Measurements from ENCODE around the gene HEATR5A. TPM values are rescaled to one million over a fixed set of nuclear protein-coding genes. Genes with fewer than 3 reads are reported as not detected.
"Not testable (repeated sequence)": the region's sequence is repeated elsewhere in the genome, so short reads cannot be mapped to it uniquely, and the experiment has no call there.

Gene HEATR5A
- 10 to 100 TPM in 7 of 8 experiments, 1 to 10 TPM in 1; 9.2 to 54.6 (median 22.9) TPM for total RNA-seq

GRCh38 chr14:31420319-31421111 is at the start of gene HEATR5A:
TSS of gene HEATR5A (minus strand) at chr14:31420550. CDS start at chr14:31402975, 17,575 bp downstream.
- H3K27ac ChIP-seq = peak within 1 kb of the TSS; percentile 4 to 63

DNA sequence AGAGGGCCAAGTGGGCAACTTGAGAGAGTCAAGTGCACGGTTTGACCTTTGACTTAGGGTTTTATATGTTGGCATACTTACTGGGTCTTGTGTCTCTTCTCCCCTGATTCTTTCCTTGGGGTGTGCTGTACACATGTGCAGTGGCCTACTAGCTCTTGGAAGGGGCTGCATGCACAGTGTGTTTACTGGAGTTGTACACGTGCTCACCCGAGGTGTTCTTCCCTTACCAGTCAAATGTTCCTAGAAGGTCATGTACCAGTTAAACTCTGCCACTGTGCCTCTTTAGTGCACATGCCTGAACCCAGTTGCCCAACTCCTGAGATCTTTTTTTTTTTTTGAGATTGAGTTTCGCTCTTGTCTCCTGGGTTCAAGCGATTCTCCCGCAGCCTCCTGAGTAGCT is 46.2 kb upstream of the HEATR5A start:
- H3K27ac ChIP-seq = no peak overlapping the region
- no peak for ATAC-seq (replicated peaks in 6 of 8)
- no peak overlapping the region for H3K4me3 ChIP-seq
- in situ Hi-C loops (cut with MboI; ENCODE audit: low pct_unique_long_range_greater_than_20kb in 2 of 9, low sequenced_read_pairs in 9 of 9, unreplicated experiment in 9 of 9) = no loop called here
- H3K4me1 ChIP-seq (replicated peaks in 1 of 2) = peaks cover 0 to 3% of the 10 kb centered on the region in 2 donors
- 43 to 100% (median 72%) methylated on average over 1 to 5 of the region's 6 CpGs; no CpG with 5 or more reads in 3 of the 10 experiments for WGBS, 10 experiments

More at GRCh38 chr14:31420319-31421111, at the start of gene HEATR5A:
- H3K4me1 ChIP-seq (replicated peaks in 1 of 2) = peaks cover 0 to 3% of the 10 kb centered on the region in 2 donors
- 0 to 52% (median 10%) methylated on average over 1 to 21 of the region's 56 CpGs; no CpG with 5 or more reads in 3 of the 10 experiments for WGBS, 10 experiments
- in situ Hi-C loops (cut with MboI; ENCODE audit: low pct_unique_long_range_greater_than_20kb in 2 of 9, low sequenced_read_pairs in 9 of 9, unreplicated experiment in 9 of 9) = no loop called here
- ATAC-seq (replicated peaks in 6 of 8) = peak; percentile 90 to 98 (median 96)
- peak within 1 kb of the TSS; percentile 68 to 97 (median 77) for H3K4me3 ChIP-seq

GRCh38 chr14:31465111-31465510 is 44.8 kb upstream of the HEATR5A start:
- in situ Hi-C loops (cut with MboI; ENCODE audit: low pct_unique_long_range_greater_than_20kb in 2 of 9, low sequenced_read_pairs in 9 of 9, unreplicated experiment in 9 of 9) = no loop called here
- peak in 3 of 8 experiments; percentile 20 to 30 (median 21) for ATAC-seq (replicated peaks in 6 of 8)
- H3K4me1 ChIP-seq (replicated peaks in 1 of 2) = peaks cover 0 to 3% of the 10 kb centered on the region in 2 donors
- H3K27ac ChIP-seq = no peak overlapping the region
- no peak overlapping the region for H3K4me3 ChIP-seq

- peaks cover 9 to 11% of the 10 kb centered on the region in 2 donors for H3K4me1 ChIP-seq (replicated peaks in 1 of 2)
- H3K4me3 ChIP-seq; ATAC-seq (replicated peaks in 6 of 8); in situ Hi-C loops (cut with MboI; ENCODE audit: low pct_unique_long_range_greater_than_20kb in 2 of 9, low sequenced_read_pairs in 9 of 9, unreplicated experiment in 9 of 9); H3K27ac ChIP-seq: not testable (repeated sequence)
- 40 to 100% (median 82%) methylated on average over 1 to 2 of the region's 2 CpGs; no CpG with 5 or more reads in 3 of the 10 experiments for WGBS, 10 experiments
Measured at GRCh38 chr14:31462450-31462849, 42.1 kb upstream of the HEATR5A start.

GRCh38 chr14:31461545-31461944 is 41.2 kb upstream of the HEATR5A start:
- in situ Hi-C loops (cut with MboI; ENCODE audit: low pct_unique_long_range_greater_than_20kb in 2 of 9, low sequenced_read_pairs in 9 of 9, unreplicated experiment in 9 of 9) = no loop called here
- peaks cover 9 to 11% of the 10 kb centered on the region in 2 donors for H3K4me1 ChIP-seq (replicated peaks in 1 of 2)
- ATAC-seq (replicated peaks in 6 of 8) = no peak
- WGBS, 10 experiments = 81 to 100% (median 90%) methylated on average over 1 to 3 of the region's 3 CpGs
- no peak overlapping the region for H3K27ac ChIP-seq
- no peak overlapping the region for H3K4me3 ChIP-seq

GRCh38 chr14:31457665-31458659 is 37.6 kb upstream of the HEATR5A start:
- peak overlapping the region; percentile 54 to 84 (median 70) for H3K4me3 ChIP-seq
- H3K27ac ChIP-seq = peak overlapping the region; percentile 88 to 96

DNA sequence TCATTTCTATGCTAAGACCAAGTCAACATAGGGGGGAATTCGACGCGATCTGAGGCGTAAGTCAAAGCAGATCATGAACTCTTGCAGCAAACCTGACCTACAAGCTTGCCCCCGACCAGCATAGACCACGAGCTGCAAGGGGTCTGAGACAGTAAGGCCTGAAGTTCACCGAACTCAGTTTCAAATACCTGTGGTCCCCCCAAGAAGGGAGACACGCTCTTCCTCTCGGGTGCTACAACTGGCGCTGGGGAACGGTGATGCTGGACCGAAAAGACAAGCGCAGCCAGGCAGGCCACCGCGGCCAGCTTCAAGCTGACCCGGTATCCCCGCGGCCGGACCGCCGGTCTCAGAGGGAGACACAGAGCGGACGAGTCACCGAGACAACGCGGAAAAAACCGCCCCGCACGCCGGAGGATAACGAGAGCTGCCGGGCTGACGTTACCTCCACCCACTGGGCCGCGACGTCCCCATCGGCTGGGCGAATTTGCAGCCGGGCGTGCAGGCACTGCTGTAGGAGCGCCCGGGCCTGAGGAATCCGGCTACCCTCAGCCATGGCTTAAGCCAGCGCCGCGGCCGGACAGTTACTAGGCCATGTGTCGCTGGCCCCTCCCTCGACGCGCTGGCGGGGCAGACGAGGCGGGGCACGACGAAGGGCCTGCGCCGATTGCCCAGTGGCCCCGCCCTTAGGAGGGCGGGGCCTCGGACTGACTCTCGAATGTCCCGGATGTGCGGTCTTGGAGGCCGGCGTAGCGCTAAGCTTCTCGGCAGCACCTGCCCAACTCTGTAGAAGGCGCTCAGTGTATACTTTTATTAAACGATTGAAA is 36.7 kb upstream of the HEATR5A start, which contains the start of gene DTD2:
Gene DTD2, minus strand, starts transcription at position 666 of the 824 bp plus-strand sequence. Its CDS starts 113 bp downstream, at position 553.
- 0 to 7% (median 0%) methylated on average over 1 to 28 of the region's 70 CpGs for WGBS, 10 experiments
- ATAC-seq (replicated peaks in 6 of 8) = peak; percentile 97 to 99 (median 98)
- in situ Hi-C loops (cut with MboI; ENCODE audit: low pct_unique_long_range_greater_than_20kb in 2 of 9, low sequenced_read_pairs in 9 of 9, unreplicated experiment in 9 of 9) = no loop called here

More at GRCh38 chr14:31457665-31458659, 37.6 kb upstream of the HEATR5A start:
- peaks cover 9 to 17% of the 10 kb centered on the region in 2 donors for H3K4me1 ChIP-seq (replicated peaks in 1 of 2)
- peak in 4 of 8 experiments; percentile 7 to 23 (median 14) for ATAC-seq (replicated peaks in 6 of 8)
- in situ Hi-C loops (cut with MboI; ENCODE audit: low pct_unique_long_range_greater_than_20kb in 2 of 9, low sequenced_read_pairs in 9 of 9, unreplicated experiment in 9 of 9) = no loop called here
- 25 to 64% (median 42%) methylated on average over 5 to 11 of the region's 11 CpGs for WGBS, 10 experiments

DNA sequence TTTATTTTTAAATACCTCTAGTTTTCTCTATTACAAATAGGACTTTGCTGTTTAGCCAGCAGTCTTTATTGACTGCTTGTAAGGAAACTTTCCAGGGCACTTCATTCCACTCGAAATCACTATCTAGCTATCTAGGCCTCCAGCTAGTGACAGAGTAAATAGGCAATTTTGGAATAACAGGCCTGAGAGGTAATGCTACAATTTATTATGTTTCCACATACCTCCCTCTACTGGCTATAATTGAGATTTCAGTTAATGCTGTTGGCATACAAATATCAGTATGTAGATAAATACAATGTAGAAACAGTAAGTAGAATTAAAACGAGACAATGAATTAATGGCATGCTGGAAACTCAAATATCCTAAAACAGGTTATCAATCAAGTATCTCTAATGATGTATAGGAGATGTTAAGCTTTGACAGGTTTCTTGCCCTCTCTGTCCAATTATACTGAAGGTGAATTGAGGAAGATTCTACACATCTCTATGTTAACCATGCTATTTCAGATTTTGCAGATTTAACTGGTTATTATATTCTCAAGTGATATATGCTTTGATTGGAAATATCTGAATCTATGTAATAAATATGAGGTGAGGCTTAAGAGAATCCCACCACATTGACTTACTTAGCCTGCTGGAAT is 29.7 kb upstream of the HEATR5A start:
- H3K27ac ChIP-seq = no peak overlapping the region
- in situ Hi-C loops (cut with MboI; ENCODE audit: low pct_unique_long_range_greater_than_20kb in 2 of 9, low sequenced_read_pairs in 9 of 9, unreplicated experiment in 9 of 9) = no loop called here
- no peak overlapping the region for H3K4me3 ChIP-seq
- H3K4me1 ChIP-seq (replicated peaks in 1 of 2) = no peaks in the 10 kb centered on the region
- ATAC-seq (replicated peaks in 6 of 8) = peak in 4 of 8 experiments; percentile 41 to 83 (median 68)
- WGBS, 10 experiments = 0 to 100% (median 26%) methylated on average over 2 of the region's 2 CpGs; no CpG with 5 or more reads in 4 of the 10 experiments

More for the DNA sequence above, 36.7 kb upstream of the HEATR5A start, which contains the start of gene DTD2:
- Histone ChIP-seq H3K4me3 (peak within 1 kb of the TSS; percentile 54 to 84 (median 70)), H3K27ac (peak within 1 kb of the TSS; percentile 88 to 96), H3K4me1 (replicated peaks in 1 of 2) (peaks cover 9 to 17% of the 10 kb centered on the region in 2 donors)

GRCh38 chr14:31449136-31449535 is 28.8 kb upstream of the HEATR5A start:
- Histone ChIP-seq H3K4me3 (no peak overlapping the region), H3K4me1 (replicated peaks in 1 of 2) (no peaks in the 10 kb centered on the region), H3K27ac (no peak overlapping the region)
- no peak for ATAC-seq (replicated peaks in 6 of 8)
- in situ Hi-C loops (cut with MboI; ENCODE audit: low pct_unique_long_range_greater_than_20kb in 2 of 9, low sequenced_read_pairs in 9 of 9, unreplicated experiment in 9 of 9) = no loop called here
- 50 to 100% (median 83%) methylated on average over 2 to 6 of the region's 8 CpGs; no CpG with 5 or more reads in 1 of the 10 experiments for WGBS, 10 experiments

DNA sequence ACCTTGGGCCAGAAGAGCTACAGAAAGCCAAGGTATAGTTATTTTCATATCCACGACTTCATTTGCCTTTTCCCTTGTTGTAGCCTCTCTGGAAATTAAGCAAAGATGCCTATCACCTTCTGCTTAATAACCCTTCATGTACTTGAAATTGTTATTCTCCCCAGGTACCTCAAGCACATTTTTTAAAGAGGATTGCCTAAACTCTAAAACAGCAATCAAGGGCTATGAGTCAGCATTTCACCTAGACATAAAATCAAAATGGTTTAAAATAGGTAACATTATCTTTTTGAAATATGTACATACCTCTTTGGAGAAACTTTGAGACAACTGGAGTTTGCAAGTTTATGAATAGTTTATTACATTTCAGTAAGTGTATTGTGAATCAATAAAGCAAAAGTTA is 25.4 kb upstream of the HEATR5A start:
- WGBS, 10 experiments = 63 to 100% (median 100%) methylated on average over 1 of the region's 1 CpG; no CpG with 5 or more reads in 1 of the 10 experiments
- H3K4me3 ChIP-seq = no peak overlapping the region
- no peaks in the 10 kb centered on the region for H3K4me1 ChIP-seq (replicated peaks in 1 of 2)
- no peak for ATAC-seq (replicated peaks in 6 of 8)
- in situ Hi-C loops (cut with MboI; ENCODE audit: low pct_unique_long_range_greater_than_20kb in 2 of 9, low sequenced_read_pairs in 9 of 9, unreplicated experiment in 9 of 9) = no loop called here
- H3K27ac ChIP-seq = no peak overlapping the region

DNA sequence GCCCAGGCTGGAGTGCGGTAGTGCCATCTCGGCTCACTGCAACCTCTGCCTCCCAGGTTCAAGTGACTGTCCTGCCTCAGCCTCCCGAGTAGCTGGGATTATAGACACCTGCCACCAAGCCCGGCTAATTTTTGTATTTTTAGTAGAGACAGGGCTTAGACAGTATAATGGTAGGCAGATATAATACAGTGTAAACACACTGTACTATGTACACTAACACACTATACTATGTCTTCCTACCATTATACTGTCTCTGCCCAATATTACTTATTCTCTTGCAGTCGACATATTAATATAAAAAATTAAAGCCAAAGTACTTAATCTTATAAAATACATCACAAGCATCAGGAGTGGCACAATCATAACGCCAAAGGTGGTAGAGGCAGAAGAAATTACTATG is 21.9 kb upstream of the HEATR5A start:
- no peak for ATAC-seq (replicated peaks in 6 of 8)
- no peak overlapping the region for H3K27ac ChIP-seq
- H3K4me3 ChIP-seq = no peak overlapping the region
- WGBS, 10 experiments = 67 to 100% (median 94%) methylated on average over 2 to 6 of the region's 6 CpGs
- in situ Hi-C loops (cut with MboI; ENCODE audit: low pct_unique_long_range_greater_than_20kb in 2 of 9, low sequenced_read_pairs in 9 of 9, unreplicated experiment in 9 of 9) = no loop called here
- H3K4me1 ChIP-seq (replicated peaks in 1 of 2) = no peaks in the 10 kb centered on the region
